Ishikawa (cell line): ENCODE measurements around the gene GOLT1A.

Source experiments
- CEBPB ChIP-seq: IDR thresholded peaks from 2 replicates; pipeline ENCODE4 v1.6.1; 2012
- EGR1 ChIP-seq: IDR thresholded peaks from 2 replicates; pipeline ENCODE4 v1.6.1; 2012
- EP300 ChIP-seq: IDR thresholded peaks from 2 replicates; pipeline ENCODE4 v1.6.1; 2012; ENCODE audit warnings: borderline replicate concordance
- FOXM1 ChIP-seq: IDR thresholded peaks from 2 replicates; pipeline ENCODE4 v1.6.1; 2012; ENCODE audit warnings: low read depth, borderline replicate concordance
- MAX ChIP-seq: IDR thresholded peaks from 2 replicates; pipeline ENCODE4 v1.6.1; 2012
- RAD21 ChIP-seq: IDR thresholded peaks from 2 replicates; pipeline ENCODE4 v1.6.1; 2012; ENCODE audit warnings: low read depth
- REST ChIP-seq: IDR thresholded peaks from 2 replicates; pipeline ENCODE4 v1.6.1; 2012; ENCODE audit warnings: low read depth, mild to moderate bottlenecking
- TAF1 ChIP-seq: IDR thresholded peaks from 2 replicates; pipeline ENCODE4 v1.6.1; 2012; ENCODE audit warnings: low read depth, mild to moderate bottlenecking
- TCF12 ChIP-seq: IDR thresholded peaks from 2 replicates; pipeline ENCODE4 v1.6.1; 2012; ENCODE audit warnings: low read depth
- USF1 ChIP-seq: IDR thresholded peaks from 2 replicates; pipeline ENCODE4 v1.6.1; 2012

- TF ChIP-seq FOXM1 (no peak), EP300 (no peak), USF1 (no peak), RAD21 (no peak), TAF1 (no peak), EGR1 (no peak), MAX (no peak), REST (no peak), CEBPB (no peak), TCF12 (no peak)
These were observed 43.2 kb downstream of the GOLT1A start for GRCh38 chr1:204170494-204171155.
